BLaER1 (cell line): ENCODE data around the gene BBOX1.
"Not testable (repeated sequence)": the region's sequence is repeated elsewhere in the genome, so short reads cannot be mapped to it uniquely, and the experiment has no call there.

Source experiments
- H3K27ac ChIP-seq: shearing (Covaris generic); formaldehyde crosslinking; 2 replicates; pipeline ENCODE4 v1.8.1; 2022
- H3K27me3 ChIP-seq: shearing (Covaris generic); formaldehyde crosslinking; 2 replicates; pipeline ENCODE4 v1.8.1; 2022
- H3K36me3 ChIP-seq: shearing (Covaris generic); formaldehyde crosslinking; 2 replicates; pipeline ENCODE4 v1.8.1; 2022
- H3K4me1 ChIP-seq: shearing (Covaris generic); formaldehyde crosslinking; 2 replicates; pipeline ENCODE4 v1.8.1; 2022
- H3K4me2 ChIP-seq: shearing (Covaris generic); formaldehyde crosslinking; 2 replicates; pipeline ENCODE4 v1.8.1; 2022
- H3K4me3 ChIP-seq: shearing (Covaris generic); formaldehyde crosslinking; 2 replicates; pipeline ENCODE4 v1.8.1; 2022
- H3K9ac ChIP-seq: shearing (Covaris generic); formaldehyde crosslinking; 2 replicates; pipeline ENCODE4 v1.8.1; 2022
- H3K9me3 ChIP-seq: shearing (Covaris generic); formaldehyde crosslinking; 2 replicates; pipeline ENCODE4 v1.8.1; 2022
- H4K20me1 ChIP-seq: shearing (Covaris generic); formaldehyde crosslinking; 2 replicates; pipeline ENCODE4 v1.8.1; 2022
- Cebpa-rat ChIP-seq: shearing (Covaris generic); IDR thresholded peaks from 2 replicates; pipeline ENCODE4 v1.8.1; 2022

BBOX1 gene

DNA sequence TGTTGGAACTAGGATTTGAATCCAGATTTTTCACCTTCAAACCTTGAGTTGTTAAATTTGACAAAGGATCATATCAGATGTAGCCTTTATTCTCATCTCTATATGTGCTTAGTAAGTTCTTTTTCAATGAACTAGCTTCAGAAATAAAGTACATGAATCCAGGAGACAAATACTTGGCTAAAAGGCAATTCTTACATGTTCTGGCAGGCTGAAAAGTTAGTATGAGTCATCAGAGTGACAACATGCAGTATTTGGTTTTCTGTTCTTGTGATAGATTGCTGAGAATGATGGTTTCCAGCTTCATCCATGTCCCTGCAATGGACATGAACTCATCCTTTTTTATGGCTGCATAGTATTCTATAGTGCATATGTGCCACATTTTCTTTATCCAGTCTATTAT, 40.4 kb downstream of the BBOX1 start:
- TF ChIP-seq Cebpa-rat = no peak
- Histone ChIP-seq H4K20me1 (no peaks in the 10 kb centered on the region), H3K36me3 (no peaks in the 10 kb centered on the region), H3K27me3 (no peaks in the 10 kb centered on the region), H3K9ac (no peak overlapping the region), H3K4me2 (no peak overlapping the region), H3K4me1 (no peaks in the 10 kb centered on the region), H3K4me3 (no peak overlapping the region), H3K27ac (no peak overlapping the region), H3K9me3 (no peaks in the 10 kb centered on the region)

DNA sequence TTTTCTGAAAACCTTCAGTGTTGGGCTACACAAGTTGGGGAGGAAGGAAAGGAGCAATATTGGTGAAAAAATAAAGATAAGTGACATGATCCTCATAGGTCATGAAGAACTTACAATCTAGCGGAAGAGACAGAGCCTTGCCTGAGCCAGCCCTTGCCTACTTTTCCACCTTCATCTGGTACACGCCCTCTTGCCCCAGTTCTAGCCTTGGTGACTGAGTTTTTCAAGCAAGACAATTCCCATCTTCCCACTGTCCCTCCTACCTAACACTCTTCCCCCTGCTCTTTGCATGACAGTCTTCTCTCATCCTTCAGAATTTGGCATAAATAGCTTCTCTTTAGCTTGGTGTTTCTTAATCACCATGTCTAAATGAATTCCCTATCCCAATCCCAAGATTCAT, 42.6 kb downstream of the BBOX1 start:
- Histone ChIP-seq H3K9ac (no peak overlapping the region), H3K4me1 (no peaks in the 10 kb centered on the region), H3K9me3 (no peaks in the 10 kb centered on the region), H3K27me3 (no peaks in the 10 kb centered on the region), H4K20me1 (no peaks in the 10 kb centered on the region), H3K4me3 (no peak overlapping the region), H3K27ac (no peak overlapping the region), H3K4me2 (no peak overlapping the region), H3K36me3 (no peaks in the 10 kb centered on the region)
- no peak for TF ChIP-seq Cebpa-rat

DNA sequence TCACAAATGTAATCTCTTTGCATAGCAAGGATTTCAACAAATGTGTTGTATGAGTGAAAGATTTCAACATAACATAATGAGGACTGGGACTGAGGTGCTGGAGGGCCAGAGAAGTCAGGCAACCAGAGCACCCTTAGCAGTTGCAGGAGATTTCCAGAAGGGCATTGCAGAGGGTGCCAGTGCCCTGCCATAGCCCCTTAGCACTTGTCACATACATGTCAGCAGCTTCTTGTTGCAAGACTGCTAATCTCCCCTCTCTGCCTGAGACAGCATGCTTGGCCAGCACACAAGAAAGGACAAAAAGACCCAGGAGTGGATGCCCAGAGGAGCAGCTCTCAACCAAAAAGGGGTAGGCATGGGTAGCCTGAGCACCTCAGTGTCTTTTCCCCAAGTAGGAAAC, 43.2 kb downstream of the BBOX1 start:
- Histone ChIP-seq H3K27ac (no peak overlapping the region), H3K36me3 (no peaks in the 10 kb centered on the region), H3K27me3 (no peaks in the 10 kb centered on the region), H3K4me3 (no peak overlapping the region), H3K4me2 (no peak overlapping the region), H4K20me1 (no peaks in the 10 kb centered on the region), H3K9ac (no peak overlapping the region), H3K4me1 (no peaks in the 10 kb centered on the region), H3K9me3 (no peaks in the 10 kb centered on the region)
- no peak for TF ChIP-seq Cebpa-rat

DNA sequence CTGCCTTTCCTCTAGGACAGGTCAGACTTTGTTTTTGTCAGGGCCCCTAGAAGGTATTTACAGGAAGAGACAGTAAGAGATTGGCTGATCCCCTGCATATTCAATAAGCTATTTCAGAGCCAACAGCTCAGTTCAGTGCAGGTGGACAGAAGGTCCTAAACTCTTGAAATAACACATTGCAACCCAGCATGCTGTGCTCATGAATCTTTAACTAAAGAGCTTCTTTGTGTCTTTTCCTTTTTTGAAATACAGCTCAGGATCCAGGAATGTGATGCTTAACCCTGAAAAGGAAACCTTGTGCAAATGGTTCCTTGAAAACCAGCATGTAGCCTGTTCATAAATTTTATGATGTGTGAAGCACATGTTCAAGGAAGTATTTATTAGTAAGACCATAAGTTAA, 43.9 kb downstream of the BBOX1 start:
- Histone ChIP-seq H3K27ac (no peak overlapping the region), H3K9me3 (peaks cover 2% of the 10 kb centered on the region; the same call in 1 of the 2 replicates), H3K4me3 (no peak overlapping the region), H3K9ac (no peak overlapping the region), H3K36me3 (no peaks in the 10 kb centered on the region), H4K20me1 (no peaks in the 10 kb centered on the region), H3K4me2 (no peak overlapping the region), H3K4me1 (no peaks in the 10 kb centered on the region), H3K27me3 (no peaks in the 10 kb centered on the region)
- no peak for TF ChIP-seq Cebpa-rat

DNA sequence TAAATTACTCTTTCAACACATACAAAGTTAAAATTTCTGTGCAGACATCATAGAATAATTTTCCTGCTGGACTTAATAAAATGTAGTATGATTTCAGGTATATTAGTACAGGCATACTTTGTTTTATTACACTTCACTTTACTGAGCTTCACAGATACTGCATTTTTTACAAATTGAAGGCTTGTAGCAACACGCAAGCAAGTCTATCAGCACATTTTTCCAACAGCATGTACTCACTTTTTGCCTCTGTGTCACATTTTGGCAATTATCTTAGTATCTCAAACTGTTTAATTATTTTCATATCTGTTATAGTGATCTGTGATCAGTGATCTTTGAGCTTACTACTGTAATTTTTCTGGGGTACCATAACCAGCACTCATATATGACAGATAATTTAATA, 44.5 kb downstream of the BBOX1 start:
- TF ChIP-seq Cebpa-rat = no peak
- Histone ChIP-seq H3K36me3 (no peaks in the 10 kb centered on the region), H3K27me3 (no peaks in the 10 kb centered on the region), H3K9me3 (peaks cover 8% of the 10 kb centered on the region), H3K9ac (no peak overlapping the region), H3K4me1 (no peaks in the 10 kb centered on the region), H3K4me2 (no peak overlapping the region), H3K27ac (no peak overlapping the region), H4K20me1 (no peaks in the 10 kb centered on the region), H3K4me3 (no peak overlapping the region)

DNA sequence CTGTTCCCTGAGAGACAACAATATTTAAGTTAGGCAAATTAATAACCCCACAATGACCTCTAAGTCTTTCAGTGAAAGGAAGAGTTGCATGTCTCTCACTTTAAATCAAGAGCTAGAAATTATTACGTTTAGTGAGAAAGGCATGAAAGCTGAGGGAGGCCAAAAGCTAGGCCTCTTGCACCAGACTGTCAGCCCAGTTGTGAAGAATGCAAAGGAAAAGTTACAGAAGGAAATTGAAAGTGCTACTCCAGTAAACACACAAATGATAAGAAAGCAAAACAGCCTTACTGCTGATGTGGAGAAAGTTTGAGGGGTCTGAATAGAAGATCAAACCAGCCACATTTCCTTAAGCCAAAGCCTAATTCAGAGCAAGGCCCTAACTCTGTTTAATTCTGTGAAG, 45.0 kb downstream of the BBOX1 start:
- H3K27ac ChIP-seq = no peak overlapping the region
- TF ChIP-seq Cebpa-rat = no peak
- no peaks in the 10 kb centered on the region for H3K4me1 ChIP-seq
- H3K36me3 ChIP-seq = no peaks in the 10 kb centered on the region
- H3K9ac ChIP-seq = no peak overlapping the region
- no peak overlapping the region for H3K4me3 ChIP-seq
- H3K4me2 ChIP-seq = no peak overlapping the region
- no peaks in the 10 kb centered on the region for H4K20me1 ChIP-seq
- H3K27me3 ChIP-seq = no peaks in the 10 kb centered on the region
- peaks cover 13% of the 10 kb centered on the region for H3K9me3 ChIP-seq

DNA sequence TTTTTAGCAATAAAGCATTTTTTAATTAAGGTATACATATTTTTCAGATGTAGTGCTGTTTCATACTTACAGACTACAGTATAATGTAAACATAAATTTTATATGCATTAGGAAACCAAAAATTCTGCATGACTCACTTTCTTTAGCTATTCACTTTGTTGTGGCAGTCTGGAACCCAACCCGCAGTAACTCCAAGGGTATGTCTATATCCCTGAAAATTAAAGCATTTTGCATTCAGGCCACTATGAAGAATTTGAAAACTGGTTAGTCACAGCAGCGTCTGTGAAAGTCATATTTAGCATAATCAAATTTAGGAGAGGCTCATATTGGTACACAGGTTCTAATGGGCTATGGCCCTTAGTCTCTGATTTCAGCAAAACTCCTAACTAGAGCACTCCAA, 46.8 kb downstream of the BBOX1 start:
- no peak overlapping the region for H3K27ac ChIP-seq
- H3K9ac ChIP-seq = no peak overlapping the region
- no peak overlapping the region for H3K4me2 ChIP-seq
- H3K4me3 ChIP-seq = no peak overlapping the region
- no peaks in the 10 kb centered on the region for H3K4me1 ChIP-seq
- TF ChIP-seq Cebpa-rat = no peak
- no peaks in the 10 kb centered on the region for H3K27me3 ChIP-seq
- no peaks in the 10 kb centered on the region for H3K36me3 ChIP-seq
- H3K9me3 ChIP-seq = peaks cover 27% of the 10 kb centered on the region
- no peaks in the 10 kb centered on the region for H4K20me1 ChIP-seq

DNA sequence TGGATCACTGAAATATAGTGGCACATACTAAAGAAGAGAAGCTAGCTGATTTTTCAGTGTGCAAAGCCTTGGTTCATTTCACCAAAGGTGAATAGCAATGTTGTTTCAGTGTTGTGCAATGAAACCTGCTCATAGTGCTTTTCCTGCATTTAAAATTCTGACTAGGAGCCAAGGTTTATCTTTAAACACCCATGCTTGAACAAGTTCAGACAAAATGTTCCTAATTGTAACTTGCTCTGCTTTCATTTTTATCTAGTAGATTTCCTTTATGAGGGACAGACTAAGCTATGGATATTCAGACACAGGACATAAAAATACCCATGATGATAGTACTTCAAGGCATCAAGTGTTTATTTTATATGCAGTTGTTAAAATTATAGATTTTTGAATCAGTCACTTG, 47.7 kb downstream of the BBOX1 start:
- Histone ChIP-seq H3K4me1 (no peaks in the 10 kb centered on the region), H3K36me3 (no peaks in the 10 kb centered on the region), H3K9me3 (peaks cover 28% of the 10 kb centered on the region), H3K27me3 (no peaks in the 10 kb centered on the region), H3K4me2 (no peak overlapping the region), H3K27ac (no peak overlapping the region), H3K9ac (no peak overlapping the region), H4K20me1 (no peaks in the 10 kb centered on the region), H3K4me3 (no peak overlapping the region)
- no peak for TF ChIP-seq Cebpa-rat

DNA sequence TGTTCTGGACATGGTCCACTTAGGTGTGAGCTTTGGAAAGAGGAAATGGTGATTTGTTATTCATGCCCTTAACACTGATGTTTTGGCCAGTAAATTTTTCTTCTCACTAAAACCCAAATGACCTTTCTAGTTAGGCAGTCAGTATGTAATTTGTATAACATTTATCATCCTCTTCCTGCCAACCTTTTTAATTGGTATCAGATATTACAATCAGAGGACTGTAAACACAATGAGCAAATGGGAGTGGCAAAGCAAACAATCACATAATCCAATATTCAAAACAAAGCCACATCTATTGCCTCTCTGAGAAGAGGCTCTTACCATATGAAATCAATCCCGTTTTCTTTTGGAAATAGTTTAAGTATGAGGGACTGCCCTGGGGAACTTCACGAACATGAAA, 49.1 kb downstream of the BBOX1 start:
- Histone ChIP-seq H3K9me3 (peaks cover 28% of the 10 kb centered on the region), H3K9ac (no peak overlapping the region), H3K27me3 (no peaks in the 10 kb centered on the region), H3K4me1 (no peaks in the 10 kb centered on the region), H3K36me3 (no peaks in the 10 kb centered on the region), H3K4me2 (no peak overlapping the region), H3K4me3 (no peak overlapping the region), H4K20me1 (no peaks in the 10 kb centered on the region), H3K27ac (no peak overlapping the region)
- no peak for TF ChIP-seq Cebpa-rat

DNA sequence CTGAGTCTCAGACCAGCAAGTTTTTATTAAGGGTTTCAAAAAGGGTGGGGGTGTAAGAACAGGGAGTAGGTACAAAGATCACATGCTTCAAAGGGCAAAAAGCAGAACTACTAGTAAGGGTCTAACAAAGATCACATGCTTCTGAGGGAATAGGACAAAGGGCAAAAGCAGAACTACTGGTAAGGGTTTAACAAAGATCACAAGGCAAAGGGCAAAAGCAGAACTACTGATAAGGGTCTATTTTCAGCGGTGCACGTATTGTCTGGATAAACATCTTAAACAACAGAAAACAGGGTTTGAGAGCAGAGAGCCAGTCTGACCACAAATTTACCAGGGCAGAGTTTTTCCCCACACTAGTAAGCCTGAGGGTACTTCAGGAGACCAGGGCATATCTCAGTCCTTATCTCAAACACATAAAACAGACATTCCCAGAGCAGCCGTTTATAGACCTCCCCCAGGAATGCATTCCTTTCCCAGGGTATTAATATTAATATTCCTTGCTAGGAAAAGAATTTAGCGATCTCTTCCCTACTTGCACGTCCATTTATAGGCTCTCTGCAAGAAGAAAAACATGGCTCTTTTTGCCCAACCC, 49.8 kb downstream of the BBOX1 start:
- not testable (repeated sequence) for H3K4me1 ChIP-seq, H3K4me2 ChIP-seq, H3K9ac ChIP-seq, H4K20me1 ChIP-seq, H3K27me3 ChIP-seq, H3K4me3 ChIP-seq, H3K27ac ChIP-seq, H3K36me3 ChIP-seq
- peaks cover 28% of the 10 kb centered on the region for H3K9me3 ChIP-seq

DNA sequence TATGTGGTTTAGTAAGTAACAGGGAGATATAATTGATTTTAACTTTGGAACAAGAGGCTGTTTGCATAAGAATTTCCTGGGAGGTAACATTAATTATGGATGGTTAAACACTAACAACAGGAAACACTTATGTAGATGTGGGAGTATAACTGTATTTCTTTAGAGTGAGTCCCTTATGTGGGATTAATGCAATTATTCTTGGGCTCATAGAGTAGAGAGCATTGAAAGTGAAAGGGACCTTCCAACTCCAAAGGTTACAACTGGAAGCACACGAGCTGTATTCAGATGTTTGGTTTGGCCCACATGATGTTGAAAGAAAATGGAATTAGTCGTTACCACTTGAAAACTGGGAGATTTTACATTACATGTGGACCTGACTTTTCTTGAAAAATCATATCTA, 53.5 kb downstream of the BBOX1 start:
- Histone ChIP-seq H3K4me1 (no peaks in the 10 kb centered on the region), H3K9me3 (peaks cover 28% of the 10 kb centered on the region), H4K20me1 (no peaks in the 10 kb centered on the region), H3K27me3 (no peaks in the 10 kb centered on the region), H3K27ac (no peak overlapping the region), H3K36me3 (no peaks in the 10 kb centered on the region), H3K9ac (no peak overlapping the region), H3K4me3 (no peak overlapping the region), H3K4me2 (no peak overlapping the region)
- no peak for TF ChIP-seq Cebpa-rat
